ENCODE results near the gene GID8. TPM values are rescaled to one million over a fixed set of nuclear protein-coding genes. Genes with fewer than 3 reads are reported as not detected.
A peak's percentile ranks its signal among the peaks of the same experiment; 100 is the strongest.

The GID8 gene
- total and polyA plus RNA-seq, 2 of the 13 experiments (the other 11 are each of a cell fraction or from before 2014, with no cell fraction given) = 39.6 to 59.8 TPM

DNA sequence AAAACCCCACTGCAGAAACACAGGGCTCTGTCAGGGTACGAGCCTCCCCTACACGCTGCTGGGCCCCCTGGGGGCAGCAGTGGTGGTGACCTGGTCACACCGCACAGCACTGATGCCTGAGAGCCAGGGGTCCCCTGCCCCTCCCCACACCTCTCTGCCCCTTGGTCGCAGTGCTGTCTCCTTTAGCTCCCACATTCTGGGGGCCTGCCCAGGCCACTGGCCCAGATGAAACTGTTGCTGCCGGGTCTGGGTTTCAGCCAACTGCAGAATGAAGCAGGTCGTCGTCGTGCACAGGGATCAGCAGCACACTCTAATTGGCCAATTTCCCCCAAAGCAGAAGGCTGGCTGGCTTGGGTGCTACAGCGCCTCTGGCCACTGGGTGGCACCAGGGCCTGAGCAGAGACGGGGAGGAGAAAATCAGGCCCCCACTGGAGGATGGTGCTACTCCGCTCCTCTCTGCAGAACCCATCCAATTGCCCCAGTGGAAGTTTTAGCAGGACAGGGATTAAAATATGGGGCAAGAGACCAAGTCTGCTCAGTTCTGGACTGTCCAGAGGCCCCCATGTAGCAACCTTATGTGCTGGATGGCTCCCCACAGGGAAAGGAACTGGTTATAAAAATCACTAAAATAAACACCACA, 37.8 kb upstream of the GID8 start (continued):
- TF ChIP-seq RFX3 (CRISPR knock-in tag; IDR thresholded peaks at IDR 0.05) (no peak), EEA1 (CRISPR knock-in tag; IDR thresholded peaks at IDR 0.05; ENCODE audit: borderline replicate concordance) (no peak), TEAD2 (CRISPR knock-in tag; IDR thresholded peaks at IDR 0.05) (peak; percentile 89; the same call in 1 of the 2 replicates), KLF16 (CRISPR knock-in tag; IDR thresholded peaks at IDR 0.05) (peak; percentile 27 to 76; a peak in 1 of 4 replicates), SP1 (IDR thresholded peaks at IDR 0.05) (no peak), SP1 (CRISPR knock-in tag; IDR thresholded peaks at IDR 0.05) (0 out of 2 replicates have a peak, but pooled peaks have one; percentile 16), ZNF781 (CRISPR knock-in tag; IDR thresholded peaks at IDR 0.05; ENCODE audit: borderline replicate concordance, not compliant biosample characterization) (peak; percentile 85), ZNF234 (CRISPR knock-in tag; conservative IDR thresholded peaks at IDR 0.05) (no peak), ZNF563 (CRISPR knock-in tag; IDR thresholded peaks at IDR 0.05) (0 out of 2 replicates have a peak, but pooled peaks have one; percentile 28), NFE2L2 (IDR thresholded peaks at IDR 0.05; ENCODE audit: low read length) (no peak), MAFG (CRISPR knock-in tag; IDR thresholded peaks at IDR 0.05) (no peak), PPARG (CRISPR knock-in tag; conservative IDR thresholded peaks at IDR 0.05) (peak; percentile 7; the same call in 1 of the 2 replicates), SRY (CRISPR knock-in tag; IDR thresholded peaks at IDR 0.05) (peak; percentile 96), JUN (CRISPR knock-in tag; IDR thresholded peaks at IDR 0.05) (peak; percentile 54; the same call in 1 of the 2 replicates), ZNF772 (CRISPR knock-in tag; IDR thresholded peaks at IDR 0.05) (peak; percentile 98), ESRRA (CRISPR knock-in tag; IDR thresholded peaks at IDR 0.05; ENCODE audit: low read depth) (no peak)
- TF ChIP-seq, protein P1, sequence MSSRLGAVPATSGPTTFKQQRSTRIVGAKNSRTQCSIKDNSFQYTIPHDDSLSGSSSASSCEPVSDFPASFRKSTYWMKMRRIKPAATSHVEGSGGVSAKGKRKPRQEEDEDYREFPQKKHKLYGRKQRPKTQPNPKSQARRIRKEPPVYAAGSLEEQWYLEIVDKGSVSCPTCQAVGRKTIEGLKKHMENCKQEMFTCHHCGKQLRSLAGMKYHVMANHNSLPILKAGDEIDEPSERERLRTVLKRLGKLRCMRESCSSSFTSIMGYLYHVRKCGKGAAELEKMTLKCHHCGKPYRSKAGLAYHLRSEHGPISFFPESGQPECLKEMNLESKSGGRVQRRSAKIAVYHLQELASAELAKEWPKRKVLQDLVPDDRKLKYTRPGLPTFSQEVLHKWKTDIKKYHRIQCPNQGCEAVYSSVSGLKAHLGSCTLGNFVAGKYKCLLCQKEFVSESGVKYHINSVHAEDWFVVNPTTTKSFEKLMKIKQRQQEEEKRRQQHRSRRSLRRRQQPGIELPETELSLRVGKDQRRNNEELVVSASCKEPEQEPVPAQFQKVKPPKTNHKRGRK (CRISPR knock-in tag; IDR thresholded peaks at IDR 0.05) = no peak
- TF ChIP-seq, protein P2, sequence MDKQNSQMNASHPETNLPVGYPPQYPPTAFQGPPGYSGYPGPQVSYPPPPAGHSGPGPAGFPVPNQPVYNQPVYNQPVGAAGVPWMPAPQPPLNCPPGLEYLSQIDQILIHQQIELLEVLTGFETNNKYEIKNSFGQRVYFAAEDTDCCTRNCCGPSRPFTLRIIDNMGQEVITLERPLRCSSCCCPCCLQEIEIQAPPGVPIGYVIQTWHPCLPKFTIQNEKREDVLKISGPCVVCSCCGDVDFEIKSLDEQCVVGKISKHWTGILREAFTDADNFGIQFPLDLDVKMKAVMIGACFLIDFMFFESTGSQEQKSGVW (CRISPR knock-in tag; IDR thresholded peaks at IDR 0.05; ENCODE audit: borderline replicate concordance) = no peak
- TF ChIP-seq, protein P3, sequence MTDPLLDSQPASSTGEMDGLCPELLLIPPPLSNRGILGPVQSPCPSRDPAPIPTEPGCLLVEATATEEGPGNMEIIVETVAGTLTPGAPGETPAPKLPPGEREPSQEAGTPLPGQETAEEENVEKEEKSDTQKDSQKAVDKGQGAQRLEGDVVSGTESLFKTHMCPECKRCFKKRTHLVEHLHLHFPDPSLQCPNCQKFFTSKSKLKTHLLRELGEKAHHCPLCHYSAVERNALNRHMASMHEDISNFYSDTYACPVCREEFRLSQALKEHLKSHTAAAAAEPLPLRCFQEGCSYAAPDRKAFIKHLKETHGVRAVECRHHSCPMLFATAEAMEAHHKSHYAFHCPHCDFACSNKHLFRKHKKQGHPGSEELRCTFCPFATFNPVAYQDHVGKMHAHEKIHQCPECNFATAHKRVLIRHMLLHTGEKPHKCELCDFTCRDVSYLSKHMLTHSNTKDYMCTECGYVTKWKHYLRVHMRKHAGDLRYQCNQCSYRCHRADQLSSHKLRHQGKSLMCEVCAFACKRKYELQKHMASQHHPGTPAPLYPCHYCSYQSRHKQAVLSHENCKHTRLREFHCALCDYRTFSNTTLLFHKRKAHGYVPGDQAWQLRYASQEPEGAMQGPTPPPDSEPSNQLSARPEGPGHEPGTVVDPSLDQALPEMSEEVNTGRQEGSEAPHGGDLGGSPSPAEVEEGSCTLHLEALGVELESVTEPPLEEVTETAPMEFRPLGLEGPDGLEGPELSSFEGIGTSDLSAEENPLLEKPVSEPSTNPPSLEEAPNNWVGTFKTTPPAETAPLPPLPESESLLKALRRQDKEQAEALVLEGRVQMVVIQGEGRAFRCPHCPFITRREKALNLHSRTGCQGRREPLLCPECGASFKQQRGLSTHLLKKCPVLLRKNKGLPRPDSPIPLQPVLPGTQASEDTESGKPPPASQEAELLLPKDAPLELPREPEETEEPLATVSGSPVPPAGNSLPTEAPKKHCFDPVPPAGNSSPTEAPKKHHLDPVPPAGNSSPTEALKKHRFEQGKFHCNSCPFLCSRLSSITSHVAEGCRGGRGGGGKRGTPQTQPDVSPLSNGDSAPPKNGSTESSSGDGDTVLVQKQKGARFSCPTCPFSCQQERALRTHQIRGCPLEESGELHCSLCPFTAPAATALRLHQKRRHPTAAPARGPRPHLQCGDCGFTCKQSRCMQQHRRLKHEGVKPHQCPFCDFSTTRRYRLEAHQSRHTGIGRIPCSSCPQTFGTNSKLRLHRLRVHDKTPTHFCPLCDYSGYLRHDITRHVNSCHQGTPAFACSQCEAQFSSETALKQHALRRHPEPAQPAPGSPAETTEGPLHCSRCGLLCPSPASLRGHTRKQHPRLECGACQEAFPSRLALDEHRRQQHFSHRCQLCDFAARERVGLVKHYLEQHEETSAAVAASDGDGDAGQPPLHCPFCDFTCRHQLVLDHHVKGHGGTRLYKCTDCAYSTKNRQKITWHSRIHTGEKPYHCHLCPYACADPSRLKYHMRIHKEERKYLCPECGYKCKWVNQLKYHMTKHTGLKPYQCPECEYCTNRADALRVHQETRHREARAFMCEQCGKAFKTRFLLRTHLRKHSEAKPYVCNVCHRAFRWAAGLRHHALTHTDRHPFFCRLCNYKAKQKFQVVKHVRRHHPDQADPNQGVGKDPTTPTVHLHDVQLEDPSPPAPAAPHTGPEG (CRISPR knock-in tag; IDR thresholded peaks at IDR 0.05) = peak; percentile 91
- TF ChIP-seq, protein P4, sequence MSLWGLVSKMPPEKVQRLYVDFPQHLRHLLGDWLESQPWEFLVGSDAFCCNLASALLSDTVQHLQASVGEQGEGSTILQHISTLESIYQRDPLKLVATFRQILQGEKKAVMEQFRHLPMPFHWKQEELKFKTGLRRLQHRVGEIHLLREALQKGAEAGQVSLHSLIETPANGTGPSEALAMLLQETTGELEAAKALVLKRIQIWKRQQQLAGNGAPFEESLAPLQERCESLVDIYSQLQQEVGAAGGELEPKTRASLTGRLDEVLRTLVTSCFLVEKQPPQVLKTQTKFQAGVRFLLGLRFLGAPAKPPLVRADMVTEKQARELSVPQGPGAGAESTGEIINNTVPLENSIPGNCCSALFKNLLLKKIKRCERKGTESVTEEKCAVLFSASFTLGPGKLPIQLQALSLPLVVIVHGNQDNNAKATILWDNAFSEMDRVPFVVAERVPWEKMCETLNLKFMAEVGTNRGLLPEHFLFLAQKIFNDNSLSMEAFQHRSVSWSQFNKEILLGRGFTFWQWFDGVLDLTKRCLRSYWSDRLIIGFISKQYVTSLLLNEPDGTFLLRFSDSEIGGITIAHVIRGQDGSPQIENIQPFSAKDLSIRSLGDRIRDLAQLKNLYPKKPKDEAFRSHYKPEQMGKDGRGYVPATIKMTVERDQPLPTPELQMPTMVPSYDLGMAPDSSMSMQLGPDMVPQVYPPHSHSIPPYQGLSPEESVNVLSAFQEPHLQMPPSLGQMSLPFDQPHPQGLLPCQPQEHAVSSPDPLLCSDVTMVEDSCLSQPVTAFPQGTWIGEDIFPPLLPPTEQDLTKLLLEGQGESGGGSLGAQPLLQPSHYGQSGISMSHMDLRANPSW (CRISPR knock-in tag; IDR thresholded peaks at IDR 0.05; ENCODE audit: borderline replicate concordance) = peak; percentile 85
